GM23338 (cell line): ENCODE results near the gene LCLAT1. TPM values are rescaled to one million over a fixed set of nuclear protein-coding genes. Genes with fewer than 3 reads are reported as not detected.

Experiments
- ATAC-seq: fragments of 200-7000 bp; cut with Tn5 transposase; 3 replicates; pipeline ENCODE4 v1.9.1; 2020
- DNase-seq: peaks from one replicate; pipeline ENCODE4 v3.0.0-alpha.2; 2015; ENCODE audit warnings: low spot score
- H2AFZ ChIP-seq: fragments of 200-600 bp; sonication (generic); 2 replicates; pipeline ENCODE4 v1.8.0; 2016; ENCODE audit warnings: antibody characterized with exemption, mild to moderate bottlenecking, moderate library complexity
- H3F3A ChIP-seq: fragments of 200-600 bp; sonication (generic); replicated peaks from 2 replicates; pipeline ENCODE4 v1.8.0; 2017; ENCODE audit warnings: antibody characterized with exemption, mixed run types, low read depth
- H3K27ac ChIP-seq: fragments of 200-600 bp; sonication (generic); 2 replicates; pipeline ENCODE4 v1.6.1; 2016; ENCODE audit warnings: low read depth
- H3K27me3 ChIP-seq: fragments of 200-600 bp; sonication (generic); 2 replicates; pipeline ENCODE4 v1.8.0; 2016; ENCODE audit warnings: mild to moderate bottlenecking, mixed run types, moderate library complexity; ENCODE audit not compliant: insufficient read depth
- H3K36me3 ChIP-seq: fragments of 200-600 bp; sonication (generic); 2 replicates; pipeline ENCODE4 v1.8.0; 2016; ENCODE audit warnings: mild to moderate bottlenecking; ENCODE audit not compliant: insufficient read depth
- H3K4me1 ChIP-seq: fragments of 200-600 bp; sonication (generic); 2 replicates; pipeline ENCODE4 v1.8.0; 2016; ENCODE audit warnings: mild to moderate bottlenecking, moderate library complexity; ENCODE audit not compliant: insufficient read depth
- H3K4me2 ChIP-seq: fragments of 200-600 bp; sonication (generic); 2 replicates; pipeline ENCODE4 v1.7.1; 2017; ENCODE audit warnings: mixed run types
- H3K4me3 ChIP-seq: fragments of 200-600 bp; sonication (generic); 2 replicates; pipeline ENCODE4 v1.6.1; 2016; ENCODE audit warnings: mixed run types
- H3K79me2 ChIP-seq: fragments of 200-600 bp; sonication (generic); replicated peaks from 2 replicates; pipeline ENCODE4 v1.8.0; 2017; ENCODE audit warnings: mild to moderate bottlenecking; ENCODE audit not compliant: insufficient read depth
- H3K9me2 ChIP-seq: fragments of 200-600 bp; sonication (generic); 2 replicates; pipeline ENCODE4 v1.8.0; 2017; ENCODE audit not compliant: insufficient read depth
- H4K20me1 ChIP-seq: fragments of 200-600 bp; sonication (generic); replicated peaks from 2 replicates; pipeline ENCODE4 v1.8.0; 2017; ENCODE audit warnings: mild to moderate bottlenecking; ENCODE audit not compliant: insufficient read depth
- H3K27ac Mint-ChIP-seq: 2 replicates; pipeline ENCODE4 v1.8.0; 2020; ENCODE audit warnings: inconsistent platforms, mild to moderate bottlenecking, moderate library complexity, mixed read lengths
- H3K27me3 Mint-ChIP-seq: 3 replicates; pipeline ENCODE4 v1.8.0; 2022; ENCODE audit warnings: low read depth, mild to moderate bottlenecking, moderate library complexity, mixed read lengths, inconsistent platforms; ENCODE audit not compliant: insufficient read depth, poor library complexity
- H3K36me3 Mint-ChIP-seq: 3 replicates; pipeline ENCODE4 v1.8.0; 2021; ENCODE audit warnings: low read depth, mild to moderate bottlenecking, inconsistent platforms, moderate library complexity, mixed read lengths
- H3K4me1 Mint-ChIP-seq: 3 replicates; pipeline ENCODE4 v1.8.0; 2020; ENCODE audit warnings: mild to moderate bottlenecking, inconsistent platforms, mixed read lengths
- H3K4me3 Mint-ChIP-seq: 3 replicates; pipeline ENCODE4 v1.8.0; 2021; ENCODE audit warnings: moderate library complexity, mild to moderate bottlenecking, inconsistent platforms, mixed read lengths
- H3K9me3 Mint-ChIP-seq: 3 replicates; pipeline ENCODE4 v1.8.0; 2020; ENCODE audit warnings: moderate library complexity, mild to moderate bottlenecking, inconsistent platforms, mixed read lengths
- CREB1 ChIP-seq: fragments of 250-450 bp; sonication (Bioruptor Pico); IDR thresholded peaks from 2 replicates; pipeline ENCODE4 v1.5.0; 2020; ENCODE audit warnings: low read depth, mild to moderate bottlenecking, moderate library complexity
- JUNB ChIP-seq: IDR thresholded peaks from one replicate; pipeline ENCODE4 v1.6.1; 2016; ENCODE audit warnings: antibody characterized with exemption; ENCODE audit not compliant: unreplicated experiment
- NANOG ChIP-seq: IDR thresholded peaks from 2 replicates; pipeline ENCODE4 v1.6.1; 2016; ENCODE audit warnings: antibody characterized with exemption, borderline replicate concordance
- POLR2AphosphoS5 ChIP-seq: IDR thresholded peaks from 2 replicates; pipeline ENCODE4 v1.6.1; 2016; ENCODE audit warnings: antibody characterized with exemption, low read depth
- STAT1 ChIP-seq: IDR thresholded peaks from one replicate; pipeline ENCODE4 v1.6.1; 2016; ENCODE audit warnings: antibody characterized with exemption; ENCODE audit not compliant: unreplicated experiment
- ZNF114 ChIP-seq: fragments of 250-450 bp; sonication (Bioruptor Pico); IDR thresholded peaks from 2 replicates; pipeline ENCODE4 v1.5.0; 2020; ENCODE audit warnings: mild to moderate bottlenecking, moderate library complexity
- polyA plus RNA-seq: library from polyadenylated mRNA; unstranded; fragments of >200 nt; fragmentation: Nextera tagmentation; extraction: Ambion mirVana; gene quantifications from 2 replicates; pipeline ENCODE4 v1.2.1, GENCODE V29; 2016
- total RNA-seq: library from RNA; depleted of rRNA; stranded (reverse); fragments of >200 nt; shearing (Covaris generic); gene quantifications from 2 replicates; pipeline ENCODE4 v1.2.3, GENCODE V29; 2014
- TF ChIP-seq, protein P1 (sequence below): IDR thresholded peaks from 2 replicates; pipeline ENCODE4 v1.6.1; 2016; ENCODE audit warnings: antibody characterized with exemption
- TF ChIP-seq, protein P2 (sequence below): IDR thresholded peaks from one replicate; pipeline ENCODE4 v1.6.1; 2018; ENCODE audit warnings: antibody characterized with exemption; ENCODE audit not compliant: unreplicated experiment
- TF ChIP-seq, protein P3 (sequence below), 2 experiments: fragments of 200-600 bp in 1 of 2; sonication (generic) in 1 of 2; conservative IDR thresholded peaks; 2 replicates each; pipeline versions ENCODE4 v1.5.1 to v1.6.1; 2016 to 2017; ENCODE audit warnings: antibody characterized with exemption in 2 of 2, low read depth in 2 of 2, mild to moderate bottlenecking in 2 of 2, moderate library complexity in 1 of 2
- TF ChIP-seq, protein P4 (sequence below): fragments of 250-450 bp; sonication (Bioruptor Pico); IDR thresholded peaks from 2 replicates; pipeline ENCODE4 v1.5.0; 2020; ENCODE audit warnings: mild to moderate bottlenecking, moderate library complexity

Gene LCLAT1
- total and polyA plus RNA-seq, 2 experiments from 2014 or later = 11.5 to 30.1 TPM

DNA sequence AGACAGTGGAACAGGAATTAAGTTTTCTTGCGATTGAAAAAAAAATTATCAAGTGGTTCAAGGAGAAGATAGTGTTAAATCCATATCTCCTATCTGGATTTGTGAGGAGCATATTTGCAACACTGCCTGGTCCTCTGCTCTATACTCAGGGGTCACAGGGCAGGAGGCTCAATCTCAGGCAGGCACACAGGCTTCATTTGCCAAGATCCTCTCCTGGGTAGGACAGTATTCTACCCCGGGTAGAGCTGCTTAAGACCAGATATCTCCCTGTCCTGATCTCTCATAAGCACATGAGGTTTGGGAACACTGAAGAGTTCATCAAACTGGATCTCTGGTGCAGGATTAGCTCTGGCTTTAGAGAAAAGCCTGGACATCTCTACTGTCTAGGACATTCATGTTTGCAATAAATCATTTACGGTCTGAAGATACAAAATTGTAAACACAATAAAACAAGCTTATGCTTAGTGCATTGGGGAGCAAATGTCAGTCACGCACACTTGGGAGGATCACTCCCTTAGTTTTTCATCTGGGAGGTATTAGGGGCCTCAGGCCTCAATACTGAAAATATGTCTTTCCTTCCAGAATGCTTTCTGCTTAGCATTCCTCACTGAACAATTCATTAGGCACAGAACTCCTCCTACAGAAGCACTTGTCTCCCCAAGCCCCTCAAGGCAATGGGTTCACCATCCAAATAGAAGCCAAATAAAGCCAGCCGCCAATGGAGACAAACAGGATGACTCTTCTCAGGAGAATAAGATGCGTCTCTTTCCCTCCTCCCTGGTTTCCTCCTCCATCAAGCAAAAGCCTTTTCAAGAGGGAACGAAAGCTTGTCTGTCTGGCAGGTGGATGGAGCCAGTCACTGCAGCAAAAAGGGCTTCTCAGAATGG, 34.1 kb upstream of the LCLAT1 start:
- H3K27ac ChIP-seq = no peak overlapping the region
- ATAC-seq = no peak
- no peaks in the 10 kb centered on the region for H3K4me1 ChIP-seq
- Mint-ChIP-seq H3K9me3 (peaks cover 1% of the 10 kb centered on the region; the same call in 1 of the 3 replicates), H3K4me3 (no peak overlapping the region), H3K27me3 (peaks cover 7% of the 10 kb centered on the region), H3K4me1 (peaks cover 14% of the 10 kb centered on the region), H3K36me3 (no peaks in the 10 kb centered on the region), H3K27ac (no peak overlapping the region)
- H3F3A ChIP-seq = no peaks in the 10 kb centered on the region
- no peaks in the 10 kb centered on the region for H3K36me3 ChIP-seq
- no peaks in the 10 kb centered on the region for H4K20me1 ChIP-seq
- no peak for DNase-seq
- H2AFZ ChIP-seq = no peak overlapping the region
- H3K79me2 ChIP-seq = no peaks in the 10 kb centered on the region
- TF ChIP-seq, protein P1, sequence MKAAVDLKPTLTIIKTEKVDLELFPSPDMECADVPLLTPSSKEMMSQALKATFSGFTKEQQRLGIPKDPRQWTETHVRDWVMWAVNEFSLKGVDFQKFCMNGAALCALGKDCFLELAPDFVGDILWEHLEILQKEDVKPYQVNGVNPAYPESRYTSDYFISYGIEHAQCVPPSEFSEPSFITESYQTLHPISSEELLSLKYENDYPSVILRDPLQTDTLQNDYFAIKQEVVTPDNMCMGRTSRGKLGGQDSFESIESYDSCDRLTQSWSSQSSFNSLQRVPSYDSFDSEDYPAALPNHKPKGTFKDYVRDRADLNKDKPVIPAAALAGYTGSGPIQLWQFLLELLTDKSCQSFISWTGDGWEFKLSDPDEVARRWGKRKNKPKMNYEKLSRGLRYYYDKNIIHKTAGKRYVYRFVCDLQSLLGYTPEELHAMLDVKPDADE = no peak
- TF ChIP-seq JUNB (no peak), ZNF114 (CRISPR knock-in tag) (no peak), CREB1 (CRISPR knock-in tag) (no peak), NANOG (no peak), STAT1 (no peak), POLR2AphosphoS5 (no peak)
- TF ChIP-seq, protein P2, sequence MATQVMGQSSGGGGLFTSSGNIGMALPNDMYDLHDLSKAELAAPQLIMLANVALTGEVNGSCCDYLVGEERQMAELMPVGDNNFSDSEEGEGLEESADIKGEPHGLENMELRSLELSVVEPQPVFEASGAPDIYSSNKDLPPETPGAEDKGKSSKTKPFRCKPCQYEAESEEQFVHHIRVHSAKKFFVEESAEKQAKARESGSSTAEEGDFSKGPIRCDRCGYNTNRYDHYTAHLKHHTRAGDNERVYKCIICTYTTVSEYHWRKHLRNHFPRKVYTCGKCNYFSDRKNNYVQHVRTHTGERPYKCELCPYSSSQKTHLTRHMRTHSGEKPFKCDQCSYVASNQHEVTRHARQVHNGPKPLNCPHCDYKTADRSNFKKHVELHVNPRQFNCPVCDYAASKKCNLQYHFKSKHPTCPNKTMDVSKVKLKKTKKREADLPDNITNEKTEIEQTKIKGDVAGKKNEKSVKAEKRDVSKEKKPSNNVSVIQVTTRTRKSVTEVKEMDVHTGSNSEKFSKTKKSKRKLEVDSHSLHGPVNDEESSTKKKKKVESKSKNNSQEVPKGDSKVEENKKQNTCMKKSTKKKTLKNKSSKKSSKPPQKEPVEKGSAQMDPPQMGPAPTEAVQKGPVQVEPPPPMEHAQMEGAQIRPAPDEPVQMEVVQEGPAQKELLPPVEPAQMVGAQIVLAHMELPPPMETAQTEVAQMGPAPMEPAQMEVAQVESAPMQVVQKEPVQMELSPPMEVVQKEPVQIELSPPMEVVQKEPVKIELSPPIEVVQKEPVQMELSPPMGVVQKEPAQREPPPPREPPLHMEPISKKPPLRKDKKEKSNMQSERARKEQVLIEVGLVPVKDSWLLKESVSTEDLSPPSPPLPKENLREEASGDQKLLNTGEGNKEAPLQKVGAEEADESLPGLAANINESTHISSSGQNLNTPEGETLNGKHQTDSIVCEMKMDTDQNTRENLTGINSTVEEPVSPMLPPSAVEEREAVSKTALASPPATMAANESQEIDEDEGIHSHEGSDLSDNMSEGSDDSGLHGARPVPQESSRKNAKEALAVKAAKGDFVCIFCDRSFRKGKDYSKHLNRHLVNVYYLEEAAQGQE = no peak
- TF ChIP-seq, protein P3, sequence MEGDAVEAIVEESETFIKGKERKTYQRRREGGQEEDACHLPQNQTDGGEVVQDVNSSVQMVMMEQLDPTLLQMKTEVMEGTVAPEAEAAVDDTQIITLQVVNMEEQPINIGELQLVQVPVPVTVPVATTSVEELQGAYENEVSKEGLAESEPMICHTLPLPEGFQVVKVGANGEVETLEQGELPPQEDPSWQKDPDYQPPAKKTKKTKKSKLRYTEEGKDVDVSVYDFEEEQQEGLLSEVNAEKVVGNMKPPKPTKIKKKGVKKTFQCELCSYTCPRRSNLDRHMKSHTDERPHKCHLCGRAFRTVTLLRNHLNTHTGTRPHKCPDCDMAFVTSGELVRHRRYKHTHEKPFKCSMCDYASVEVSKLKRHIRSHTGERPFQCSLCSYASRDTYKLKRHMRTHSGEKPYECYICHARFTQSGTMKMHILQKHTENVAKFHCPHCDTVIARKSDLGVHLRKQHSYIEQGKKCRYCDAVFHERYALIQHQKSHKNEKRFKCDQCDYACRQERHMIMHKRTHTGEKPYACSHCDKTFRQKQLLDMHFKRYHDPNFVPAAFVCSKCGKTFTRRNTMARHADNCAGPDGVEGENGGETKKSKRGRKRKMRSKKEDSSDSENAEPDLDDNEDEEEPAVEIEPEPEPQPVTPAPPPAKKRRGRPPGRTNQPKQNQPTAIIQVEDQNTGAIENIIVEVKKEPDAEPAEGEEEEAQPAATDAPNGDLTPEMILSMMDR (conservative IDR thresholded peaks at IDR 0.05; ENCODE audit: low read depth in 2 of 2) = no peak
- TF ChIP-seq, protein P4, sequence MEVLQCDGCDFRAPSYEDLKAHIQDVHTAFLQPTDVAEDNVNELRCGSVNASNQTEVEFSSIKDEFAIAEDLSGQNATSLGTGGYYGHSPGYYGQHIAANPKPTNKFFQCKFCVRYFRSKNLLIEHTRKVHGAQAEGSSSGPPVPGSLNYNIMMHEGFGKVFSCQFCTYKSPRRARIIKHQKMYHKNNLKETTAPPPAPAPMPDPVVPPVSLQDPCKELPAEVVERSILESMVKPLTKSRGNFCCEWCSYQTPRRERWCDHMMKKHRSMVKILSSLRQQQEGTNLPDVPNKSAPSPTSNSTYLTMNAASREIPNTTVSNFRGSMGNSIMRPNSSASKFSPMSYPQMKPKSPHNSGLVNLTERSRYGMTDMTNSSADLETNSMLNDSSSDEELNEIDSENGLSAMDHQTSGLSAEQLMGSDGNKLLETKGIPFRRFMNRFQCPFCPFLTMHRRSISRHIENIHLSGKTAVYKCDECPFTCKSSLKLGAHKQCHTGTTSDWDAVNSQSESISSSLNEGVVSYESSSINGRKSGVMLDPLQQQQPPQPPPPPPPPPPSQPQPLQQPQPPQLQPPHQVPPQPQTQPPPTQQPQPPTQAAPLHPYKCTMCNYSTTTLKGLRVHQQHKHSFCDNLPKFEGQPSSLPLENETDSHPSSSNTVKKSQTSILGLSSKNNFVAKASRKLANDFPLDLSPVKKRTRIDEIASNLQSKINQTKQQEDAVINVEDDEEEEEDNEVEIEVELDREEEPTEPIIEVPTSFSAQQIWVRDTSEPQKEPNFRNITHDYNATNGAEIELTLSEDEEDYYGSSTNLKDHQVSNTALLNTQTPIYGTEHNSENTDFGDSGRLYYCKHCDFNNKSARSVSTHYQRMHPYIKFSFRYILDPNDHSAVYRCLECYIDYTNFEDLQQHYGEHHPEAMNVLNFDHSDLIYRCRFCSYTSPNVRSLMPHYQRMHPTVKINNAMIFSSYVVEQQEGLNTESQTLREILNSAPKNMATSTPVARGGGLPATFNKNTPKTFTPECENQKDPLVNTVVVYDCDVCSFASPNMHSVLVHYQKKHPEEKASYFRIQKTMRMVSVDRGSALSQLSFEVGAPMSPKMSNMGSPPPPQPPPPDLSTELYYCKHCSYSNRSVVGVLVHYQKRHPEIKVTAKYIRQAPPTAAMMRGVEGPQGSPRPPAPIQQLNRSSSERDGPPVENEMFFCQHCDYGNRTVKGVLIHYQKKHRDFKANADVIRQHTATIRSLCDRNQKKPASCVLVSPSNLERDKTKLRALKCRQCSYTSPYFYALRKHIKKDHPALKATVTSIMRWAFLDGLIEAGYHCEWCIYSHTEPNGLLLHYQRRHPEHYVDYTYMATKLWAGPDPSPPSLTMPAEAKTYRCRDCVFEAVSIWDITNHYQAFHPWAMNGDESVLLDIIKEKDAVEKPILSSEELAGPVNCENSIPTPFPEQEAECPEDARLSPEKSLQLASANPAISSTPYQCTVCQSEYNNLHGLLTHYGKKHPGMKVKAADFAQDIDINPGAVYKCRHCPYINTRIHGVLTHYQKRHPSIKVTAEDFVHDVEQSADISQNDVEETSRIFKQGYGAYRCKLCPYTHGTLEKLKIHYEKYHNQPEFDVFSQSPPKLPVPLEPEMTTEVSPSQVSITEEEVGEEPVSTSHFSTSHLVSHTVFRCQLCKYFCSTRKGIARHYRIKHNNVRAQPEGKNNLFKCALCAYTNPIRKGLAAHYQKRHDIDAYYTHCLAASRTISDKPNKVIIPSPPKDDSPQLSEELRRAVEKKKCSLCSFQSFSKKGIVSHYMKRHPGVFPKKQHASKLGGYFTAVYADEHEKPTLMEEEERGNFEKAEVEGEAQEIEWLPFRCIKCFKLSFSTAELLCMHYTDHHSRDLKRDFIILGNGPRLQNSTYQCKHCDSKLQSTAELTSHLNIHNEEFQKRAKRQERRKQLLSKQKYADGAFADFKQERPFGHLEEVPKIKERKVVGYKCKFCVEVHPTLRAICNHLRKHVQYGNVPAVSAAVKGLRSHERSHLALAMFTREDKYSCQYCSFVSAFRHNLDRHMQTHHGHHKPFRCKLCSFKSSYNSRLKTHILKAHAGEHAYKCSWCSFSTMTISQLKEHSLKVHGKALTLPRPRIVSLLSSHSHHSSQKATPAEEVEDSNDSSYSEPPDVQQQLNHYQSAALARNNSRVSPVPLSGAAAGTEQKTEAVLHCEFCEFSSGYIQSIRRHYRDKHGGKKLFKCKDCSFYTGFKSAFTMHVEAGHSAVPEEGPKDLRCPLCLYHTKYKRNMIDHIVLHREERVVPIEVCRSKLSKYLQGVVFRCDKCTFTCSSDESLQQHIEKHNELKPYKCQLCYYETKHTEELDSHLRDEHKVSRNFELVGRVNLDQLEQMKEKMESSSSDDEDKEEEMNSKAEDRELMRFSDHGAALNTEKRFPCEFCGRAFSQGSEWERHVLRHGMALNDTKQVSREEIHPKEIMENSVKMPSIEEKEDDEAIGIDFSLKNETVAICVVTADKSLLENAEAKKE (CRISPR knock-in tag) = no peak
- H3K4me3 ChIP-seq = no peak overlapping the region
- no peaks in the 10 kb centered on the region for H3K27me3 ChIP-seq
- 0 out of 2 replicates have a peak, but pooled peaks cover 2% of the 10 kb centered on the region for H3K9me2 ChIP-seq
- H3K4me2 ChIP-seq = no peak overlapping the region
